HG02938 (cell line): ENCODE data around the gene CRYBB1.
A peak's percentile ranks its signal among the peaks of the same experiment; 100 is the strongest.

ENCODE experiments used
- ATAC-seq: cut with Tn5 transposase; IDR thresholded peaks from one replicate; pipeline ENCODE4 v1.9.1; 2021; ENCODE audit warnings: mild to moderate bottlenecking, moderate library complexity; ENCODE audit not compliant: unreplicated experiment

Gene CRYBB1

DNA sequence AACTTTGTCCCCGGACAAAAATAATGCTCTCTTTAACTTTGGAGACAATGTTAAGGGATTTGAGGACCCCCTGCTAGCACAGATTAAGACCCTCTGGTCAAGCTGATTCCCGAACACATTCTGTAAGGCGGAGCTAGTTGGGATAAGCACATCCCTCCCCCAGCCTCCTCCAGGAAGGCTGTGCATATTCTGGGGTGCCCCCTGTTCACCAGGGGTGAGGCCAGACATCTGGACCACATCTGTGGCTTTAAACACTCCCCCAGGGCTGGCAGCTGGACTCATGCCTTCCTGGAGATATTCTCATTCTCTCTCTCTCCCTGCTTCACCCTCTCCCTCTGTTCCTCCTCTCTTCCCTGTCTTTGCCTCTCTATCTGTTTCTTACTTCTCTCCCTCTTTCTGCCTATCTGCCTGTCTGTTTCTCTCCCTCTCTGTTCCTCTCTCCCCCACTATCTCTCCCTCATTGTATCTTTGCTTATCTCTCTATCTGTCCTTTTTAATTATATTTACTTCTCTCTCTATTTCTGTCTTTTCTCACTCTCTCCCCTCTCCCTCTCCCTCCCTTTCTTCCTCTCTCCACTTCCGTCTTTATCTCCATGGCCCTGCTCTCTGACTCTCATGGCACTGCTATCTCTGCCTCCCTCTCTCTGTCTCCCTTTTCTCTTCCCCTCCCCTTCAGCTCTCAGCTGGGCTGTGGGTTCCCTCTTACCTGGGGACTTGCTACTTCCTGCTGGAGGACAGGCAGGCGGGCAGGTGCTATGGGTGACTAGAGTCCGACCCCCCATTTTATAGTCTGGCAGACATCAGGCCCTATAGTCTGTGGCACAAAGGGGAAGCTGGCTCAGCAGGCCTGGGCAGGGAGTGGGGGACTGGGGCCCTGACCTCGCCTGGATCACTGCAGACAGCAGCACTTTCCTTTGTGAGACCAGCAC lies at the start of gene CRYBB1:
Gene CRYBB1 (minus strand): TSS at position 757 of the 929 bp plus-strand sequence. CDS start 1,708 bp downstream, outside the sequence.
- ATAC-seq, result no peak

DNA sequence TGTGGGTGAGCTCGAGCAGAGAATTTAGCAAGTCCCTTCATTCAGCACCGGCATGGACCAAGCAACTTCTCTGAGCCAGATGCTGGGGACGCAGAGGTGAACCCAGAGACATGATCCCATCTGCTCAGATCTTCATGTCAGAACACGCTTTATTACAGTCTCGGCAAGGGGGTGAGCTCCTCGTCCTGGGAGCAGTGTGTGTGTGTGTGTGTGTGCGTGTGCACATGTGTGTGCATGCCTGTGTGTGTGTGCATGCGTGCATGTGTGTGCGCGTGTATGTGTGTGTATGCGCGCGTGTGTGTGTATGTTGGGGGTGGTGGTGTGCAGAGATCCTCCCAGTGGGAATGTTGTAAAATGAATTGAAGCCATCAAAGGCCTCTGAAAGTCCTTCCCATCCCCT lies 49.3 kb upstream of the CRYBB1 start:
- no peak for ATAC-seq

DNA sequence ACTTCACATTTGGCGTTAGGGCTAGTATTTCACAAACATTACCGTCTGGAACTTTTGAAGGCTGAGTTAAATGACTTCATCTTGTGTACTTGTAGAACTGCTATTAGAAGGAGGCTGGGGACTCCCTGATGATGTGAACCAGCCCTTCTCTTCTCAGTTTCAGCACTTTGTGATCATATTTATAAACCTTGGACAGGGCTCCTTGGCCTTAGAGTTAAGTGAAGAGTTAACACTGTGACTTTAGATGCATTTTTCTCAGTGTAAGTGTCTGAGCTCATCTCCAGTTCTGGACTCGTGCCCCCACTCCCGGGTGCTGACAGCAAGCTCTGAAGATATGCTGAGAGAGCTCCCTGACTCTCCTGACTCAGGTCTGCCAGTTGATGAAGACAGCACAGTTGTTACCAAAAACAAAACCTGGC lies 48.0 kb upstream of the CRYBB1 start:
- no peak for ATAC-seq

DNA sequence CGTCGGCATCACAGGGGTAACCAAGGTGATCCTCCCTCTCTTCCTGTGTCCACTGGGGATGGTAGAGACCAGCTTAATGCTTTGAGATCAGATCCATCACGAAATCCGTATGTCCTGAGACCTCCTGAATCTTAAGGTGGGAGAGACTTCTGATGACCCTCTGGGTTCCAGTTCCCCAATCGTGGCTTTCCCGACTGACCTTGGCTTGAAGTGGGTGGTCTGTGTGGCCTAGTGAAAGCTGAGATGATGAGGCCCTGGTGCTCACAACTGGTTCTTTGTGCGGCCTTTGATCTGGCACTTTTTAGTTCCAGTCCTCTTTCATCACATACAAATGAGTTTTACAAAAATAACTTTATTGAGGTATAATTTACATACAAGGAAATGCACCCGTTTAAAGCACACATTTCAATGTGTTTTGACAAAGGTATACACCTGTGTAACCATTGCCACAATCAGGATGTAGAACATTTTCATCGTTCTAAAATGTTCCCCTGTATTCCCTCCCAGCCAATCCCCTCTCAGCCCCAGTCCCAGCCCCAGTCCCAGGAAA lies 45.6 kb upstream of the CRYBB1 start:
- no peak for ATAC-seq

DNA sequence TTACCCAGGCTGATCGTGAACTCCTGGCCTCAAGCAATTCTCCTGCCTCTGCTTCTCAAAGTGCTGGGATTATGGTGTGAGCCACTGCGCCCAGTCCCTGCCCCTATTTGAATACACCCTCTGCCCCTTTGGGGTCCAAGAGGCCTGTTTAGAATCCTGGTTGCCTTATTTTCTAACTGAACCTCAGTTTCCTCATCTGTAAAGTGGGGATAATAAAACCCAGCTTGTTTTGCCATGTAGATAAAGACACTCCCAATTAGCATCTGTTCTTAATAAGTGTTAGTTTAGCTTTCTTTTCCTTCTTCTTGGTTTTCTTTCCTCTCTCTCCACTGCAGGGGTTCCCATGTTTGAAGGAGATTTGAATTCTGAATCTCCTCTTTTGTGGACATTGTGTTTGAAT lies 44.3 kb upstream of the CRYBB1 start:
- no peak for ATAC-seq

DNA sequence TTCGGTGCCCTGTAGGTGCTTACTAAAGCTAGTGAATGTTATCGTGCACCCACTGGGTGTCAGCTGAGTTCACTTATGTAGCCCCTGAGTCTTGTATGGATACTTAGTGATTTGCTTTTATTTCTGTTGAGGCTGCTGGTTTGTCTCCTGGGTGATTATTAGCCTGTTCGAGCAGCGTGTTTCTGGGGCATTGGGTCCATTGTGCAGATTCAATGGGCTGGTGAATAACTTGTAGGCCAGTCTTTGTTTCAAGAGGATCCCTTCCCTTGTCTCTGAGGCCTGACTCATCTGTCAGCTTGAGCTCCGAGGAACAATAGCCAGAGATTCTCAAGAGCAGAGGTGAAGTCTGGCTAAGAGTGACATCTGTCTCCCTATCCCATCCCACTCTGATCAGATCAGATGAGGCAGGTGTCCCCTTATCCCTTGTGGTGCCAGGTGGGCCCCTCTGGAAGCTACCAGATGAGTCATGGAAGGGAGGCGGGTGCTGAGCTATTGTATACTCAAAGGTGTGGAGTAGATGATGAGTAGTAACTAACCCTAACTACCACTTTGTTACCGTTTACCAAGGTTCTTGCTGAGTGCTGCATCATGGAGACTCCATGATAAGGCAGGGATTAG lies 43.2 kb upstream of the CRYBB1 start:
- no peak for ATAC-seq

DNA sequence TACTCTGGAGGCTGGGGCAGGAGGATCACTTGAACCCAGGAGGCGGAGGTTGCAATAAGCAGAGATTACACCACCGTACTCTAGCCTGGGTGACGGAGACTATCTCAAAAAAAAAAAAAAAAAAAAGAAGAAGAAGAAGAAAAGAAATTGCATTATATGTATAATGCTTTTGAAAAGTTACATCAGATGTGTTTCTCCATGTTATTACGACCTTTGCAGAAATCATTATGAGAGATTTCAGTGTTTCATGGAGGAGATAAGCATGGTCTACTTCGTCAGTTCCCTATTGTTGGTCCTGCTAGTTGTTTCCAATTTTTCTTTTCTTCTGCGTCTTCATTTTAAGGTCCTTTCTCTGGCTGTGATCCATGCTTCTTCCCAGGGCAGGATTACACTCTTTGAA lies 42.5 kb upstream of the CRYBB1 start:
- no peak for ATAC-seq

DNA sequence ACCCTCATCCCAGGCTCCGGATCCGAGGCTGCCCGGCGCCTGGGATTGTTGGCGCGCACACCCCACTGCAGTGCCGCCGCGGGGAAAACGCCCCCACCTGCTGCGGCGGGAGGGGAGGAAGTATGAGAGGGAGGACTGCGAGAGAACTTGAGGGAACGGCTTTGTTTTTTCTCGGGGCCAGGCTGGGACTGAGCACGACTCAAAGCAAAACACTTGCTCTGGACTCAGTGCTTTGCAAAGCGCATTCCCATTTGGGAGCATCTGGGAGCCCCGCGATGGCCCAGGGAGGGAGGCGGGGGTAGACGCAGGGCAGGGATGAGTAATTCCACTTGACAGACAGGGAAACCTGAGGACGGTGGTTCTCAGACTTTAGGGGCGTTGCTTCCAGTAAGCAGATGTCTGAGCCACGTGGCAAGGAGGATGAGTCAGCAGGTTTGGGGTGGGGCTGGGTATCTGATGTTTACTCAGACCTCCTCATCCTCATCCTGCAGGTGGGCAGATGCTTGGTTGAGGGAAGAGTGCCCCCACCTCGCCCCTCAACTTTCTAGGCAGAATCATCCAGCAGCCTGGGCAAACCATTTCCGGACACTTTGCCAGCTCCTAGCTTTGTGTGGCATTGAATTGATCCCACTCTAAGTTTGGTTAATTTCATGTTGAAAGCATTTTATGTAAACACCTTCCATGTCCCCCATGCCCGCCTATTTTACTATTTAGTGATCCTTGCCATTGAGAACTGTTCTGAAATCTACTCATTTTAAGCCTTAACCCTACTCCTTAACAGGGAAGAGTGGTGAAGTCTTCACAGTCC lies 41.0 kb upstream of the CRYBB1 start:
- ATAC-seq, result peak; percentile 66

DNA sequence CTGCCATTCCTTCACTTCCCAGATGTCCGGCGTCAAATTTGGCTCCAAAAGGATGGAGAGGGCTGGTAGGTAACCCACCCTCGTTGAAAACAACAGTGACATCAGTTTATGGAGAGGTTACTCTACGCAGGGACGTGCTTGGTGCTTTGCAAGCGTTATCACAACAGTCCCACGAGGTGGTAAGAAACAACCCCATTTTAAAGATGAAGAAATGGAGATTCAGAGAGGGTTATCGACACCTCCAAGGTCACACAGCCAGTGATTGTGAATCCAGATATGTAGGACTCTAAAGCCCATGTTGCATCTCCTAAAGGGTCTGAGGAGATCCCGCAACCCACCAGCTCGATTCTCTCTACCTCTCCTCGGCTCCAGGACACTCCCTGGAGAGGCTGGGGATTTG lies 40.3 kb upstream of the CRYBB1 start:
- no peak for ATAC-seq

DNA sequence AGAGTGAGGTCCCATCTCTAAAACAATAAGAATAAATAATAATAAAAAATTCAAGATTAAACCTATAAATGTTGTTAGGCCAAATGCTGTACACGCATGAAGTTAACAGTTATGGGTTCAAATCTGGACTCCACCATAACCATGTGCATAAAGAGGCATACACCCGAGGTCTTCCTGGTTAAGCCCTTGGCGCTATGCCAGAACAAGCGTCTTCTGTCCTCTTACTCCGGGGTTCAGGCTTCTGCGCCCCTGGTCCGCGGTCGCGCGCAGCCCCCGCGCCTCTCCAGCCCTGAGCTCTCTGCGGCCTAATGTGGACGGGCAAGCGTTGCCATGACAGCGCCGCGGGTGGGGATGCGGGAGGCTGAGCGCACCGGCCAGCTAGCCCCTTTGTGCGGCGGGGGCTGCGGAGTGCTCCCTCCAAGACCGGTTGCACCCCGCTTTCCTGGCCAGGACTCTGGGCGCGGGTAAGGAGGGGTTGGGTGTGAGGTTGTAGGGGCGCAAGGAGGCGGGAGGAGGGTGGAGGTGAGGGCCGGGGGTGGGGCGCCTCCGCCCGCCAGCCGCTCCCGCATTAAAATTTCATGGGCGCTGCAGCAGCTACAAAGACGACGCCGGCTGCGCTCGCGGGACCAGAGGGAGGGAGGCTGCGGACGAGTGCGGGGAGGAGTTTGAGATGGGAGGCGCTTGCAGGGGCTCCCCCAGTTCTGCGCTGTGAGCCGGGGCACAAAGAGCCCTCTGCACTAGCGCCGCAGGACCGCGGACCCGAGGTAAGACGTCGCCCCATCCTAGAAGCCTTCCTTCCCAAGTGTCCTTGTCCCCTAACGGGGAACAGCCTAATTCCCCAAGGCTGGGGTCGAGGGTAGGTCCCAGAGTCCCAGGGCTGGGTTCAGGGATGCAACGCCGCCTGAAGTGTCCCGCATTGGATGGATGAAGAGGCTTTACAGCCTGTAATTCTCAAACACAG lies 39.3 kb upstream of the CRYBB1 start, which contains the start of gene MIAT:
Gene MIAT (plus strand): TSS at position 698 of the 961 bp plus-strand sequence.
- ATAC-seq, result no peak

DNA sequence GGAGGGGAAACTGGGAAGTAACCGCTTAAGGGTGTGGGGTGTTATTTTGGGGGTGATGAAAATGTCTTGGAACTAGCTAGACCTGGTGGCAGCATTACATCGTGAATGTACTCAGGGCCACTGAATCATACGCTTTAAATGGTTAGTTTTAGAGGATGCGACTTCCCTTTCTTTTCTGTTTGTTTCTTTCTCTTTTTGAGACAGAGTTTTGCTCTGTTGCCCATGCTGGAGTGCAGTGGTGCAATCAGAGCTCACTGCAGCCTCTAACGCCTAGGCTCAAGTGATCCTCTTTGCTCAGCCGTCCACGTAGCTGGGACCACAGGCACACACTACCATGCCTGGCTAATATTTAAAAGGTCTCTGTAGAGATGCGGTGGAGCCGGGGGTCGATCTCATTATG lies 34.0 kb upstream of the CRYBB1 start:
- ATAC-seq, result no peak

DNA sequence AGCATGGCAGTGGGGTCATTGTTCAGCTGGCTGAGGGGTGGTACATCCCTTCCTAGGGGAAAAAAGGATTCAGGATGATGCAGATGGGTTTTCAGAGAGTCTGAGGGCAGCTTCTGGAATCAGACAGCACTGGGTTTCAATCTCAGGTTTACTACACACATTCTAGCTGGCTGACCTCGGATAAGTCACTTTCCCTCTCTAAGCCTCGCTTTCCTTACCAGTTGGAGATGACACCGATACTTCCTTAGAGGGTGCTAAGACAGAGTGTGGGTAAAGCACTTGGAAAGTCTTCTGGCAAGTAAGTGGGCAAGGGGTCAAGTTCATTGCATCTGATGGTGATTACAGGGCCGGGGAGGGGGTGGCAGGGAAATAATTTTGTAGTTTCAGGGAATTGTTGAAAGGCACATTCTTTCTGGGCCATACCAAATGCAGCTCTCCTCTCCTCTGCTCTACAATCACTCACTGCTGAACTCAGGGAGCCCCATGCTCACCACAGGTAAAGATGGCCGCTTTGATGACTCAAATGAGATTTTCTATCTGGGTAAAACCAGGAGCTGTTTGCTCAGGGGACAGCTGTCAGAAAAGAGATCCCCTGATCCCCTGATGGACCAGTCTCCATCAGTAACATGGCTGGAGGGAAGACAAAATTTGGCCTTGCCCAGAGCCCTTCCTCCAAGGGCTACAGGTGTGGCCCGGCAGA lies 33.0 kb upstream of the CRYBB1 start:
- no peak for ATAC-seq

DNA sequence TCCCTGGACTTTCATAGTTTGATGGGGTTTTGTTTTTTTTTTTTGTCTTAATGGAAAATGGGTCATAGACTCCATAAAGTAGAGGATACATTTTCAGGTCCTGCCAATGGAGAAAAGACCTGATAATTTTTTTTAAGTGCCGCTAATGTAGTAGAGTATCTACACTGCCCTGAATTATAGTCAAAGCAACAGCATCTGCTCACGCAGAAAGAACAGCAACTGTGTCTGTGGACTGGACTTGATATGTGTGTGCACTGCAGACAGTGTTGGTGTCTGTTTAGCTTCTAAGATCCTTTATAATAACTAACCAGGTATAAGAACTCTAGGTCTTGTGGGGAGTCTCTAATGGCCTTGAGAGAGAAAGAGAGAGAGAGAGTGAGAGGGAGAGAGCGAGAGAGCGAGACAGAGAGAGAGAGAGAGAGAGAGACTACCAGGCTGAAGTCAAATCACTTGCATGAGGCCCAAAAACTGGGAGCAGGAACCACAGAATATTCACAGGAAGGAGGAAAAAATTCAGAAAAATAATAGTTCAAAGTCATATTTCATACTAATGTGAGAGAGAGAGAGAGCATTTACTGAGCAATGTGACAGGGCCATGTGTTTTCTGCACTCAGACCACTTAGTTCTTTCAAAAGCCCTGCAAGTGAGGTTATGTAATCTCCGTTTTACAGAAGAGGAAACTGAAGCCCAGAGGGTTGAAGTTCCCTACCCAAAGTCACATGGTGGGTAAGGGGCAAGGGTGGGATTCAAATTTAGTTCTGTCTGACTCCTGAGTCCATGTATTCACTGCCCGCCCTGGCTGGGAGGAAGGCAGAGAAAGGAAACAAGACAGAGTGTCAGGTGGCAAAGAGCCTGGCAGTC lies 30.9 kb upstream of the CRYBB1 start:
- no peak for ATAC-seq

DNA sequence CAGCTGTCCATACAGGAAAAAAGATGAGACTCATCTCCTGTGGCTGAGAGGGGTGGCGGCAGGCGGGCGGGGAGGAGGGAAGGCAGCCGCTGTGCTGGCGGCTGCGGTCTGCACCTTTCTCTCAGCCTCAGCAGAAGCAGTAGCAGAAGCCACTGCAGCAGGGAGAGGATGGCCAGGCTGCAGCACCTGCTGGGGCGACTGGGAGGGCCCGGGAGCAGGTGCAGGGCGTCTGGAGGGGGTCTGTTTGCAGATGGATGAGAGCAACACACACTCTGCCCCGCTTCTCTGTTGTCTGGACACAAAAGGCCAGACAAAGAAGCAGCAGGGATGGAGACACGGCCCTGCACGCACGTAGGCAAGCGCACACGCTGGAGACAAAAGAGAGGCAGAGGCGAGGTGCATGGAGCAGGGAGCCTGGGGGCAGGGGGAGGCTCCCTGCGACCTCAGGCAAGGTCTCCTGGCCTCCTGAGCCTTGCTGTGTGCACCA lies 30.2 kb upstream of the CRYBB1 start:
- ATAC-seq, result no peak

DNA sequence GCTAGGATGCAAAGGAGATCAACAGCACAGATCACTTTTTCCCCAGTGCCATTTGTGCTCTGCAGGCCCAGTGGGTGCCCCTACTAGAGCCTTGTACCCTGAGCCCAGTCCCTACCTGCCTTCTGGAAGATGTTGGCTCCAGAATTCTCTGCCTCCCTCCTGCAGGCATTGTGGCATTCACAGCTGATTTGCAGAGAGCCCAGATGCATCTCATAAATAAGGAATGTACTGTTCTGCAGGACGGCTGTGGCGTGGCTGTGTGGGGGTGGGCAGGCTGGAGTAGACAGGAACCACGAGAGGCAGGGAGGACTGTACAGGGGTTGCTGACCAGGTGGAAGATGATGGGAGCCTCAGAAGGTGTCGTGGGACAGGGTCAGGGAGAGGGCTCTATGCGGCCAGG lies 28.3 kb upstream of the CRYBB1 start:
- no peak for ATAC-seq

DNA sequence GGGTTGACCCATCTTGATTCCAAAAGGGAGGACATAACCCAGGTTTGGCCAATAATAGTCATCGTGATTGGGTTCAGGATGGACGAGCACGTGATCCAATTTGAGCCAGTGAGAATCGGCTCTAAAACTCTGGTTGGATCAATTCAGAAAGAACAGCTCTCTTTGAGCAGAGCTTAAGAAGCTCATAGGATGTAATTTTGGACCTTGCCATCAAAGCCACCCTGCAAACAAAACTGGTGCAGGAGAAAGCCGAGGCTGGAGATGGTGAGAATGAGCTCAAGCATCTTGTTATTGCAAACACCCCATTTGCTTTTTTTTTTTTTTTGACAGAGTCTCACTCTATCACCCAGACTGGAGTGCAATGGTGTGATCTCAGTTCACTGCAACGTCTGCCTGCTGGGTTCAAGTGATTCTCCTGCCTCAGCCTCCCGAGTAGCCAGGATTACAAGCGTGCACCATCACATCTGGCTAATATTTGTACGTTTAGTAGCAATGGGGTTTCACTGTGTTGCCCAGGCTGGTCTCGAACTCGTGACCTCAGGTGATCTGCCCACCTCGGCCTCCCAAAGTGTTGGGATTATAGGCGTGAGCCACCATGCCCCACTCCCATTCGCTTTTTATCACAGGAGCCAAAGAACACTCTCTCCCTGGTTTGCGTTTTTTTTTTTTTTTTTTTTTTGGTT lies 25.7 kb upstream of the CRYBB1 start:
- ATAC-seq, result no peak
